Measurements from ENCODE around the gene MXI1.

- TF ChIP-seq EZH2 (IDR thresholded peaks at IDR 0.05) (no peak), POLR2AphosphoS5 (IDR thresholded peaks at IDR 0.05; ENCODE audit: borderline replicate concordance, low read depth, low read length) (no peak)
Observed at GRCh38 chr10:110175406-110175805, 32.0 kb upstream of the MXI1 start.

Measured in SK-N-MC (cell line).